WTC11 (cell line): Measurements from ENCODE around the gene LTBP4. TPM values are rescaled to one million over a fixed set of nuclear protein-coding genes. Genes with fewer than 3 reads are reported as not detected.
A peak's percentile ranks its signal among the peaks of the same experiment; 100 is the strongest.

Experiments used
- AR ChIP-seq: fragments of 250-450 bp; sonication (Bioruptor Pico); IDR thresholded peaks from 2 replicates; pipeline ENCODE4 v1.9.0; 2021; ENCODE audit warnings: mild to moderate bottlenecking
- E2F1 ChIP-seq: sonication (generic); formaldehyde crosslinking; IDR thresholded peaks from 2 replicates; pipeline ENCODE4 v1.8.0; 2022; ENCODE audit warnings: mild to moderate bottlenecking, missing genetic modification reagents
- ETV6 ChIP-seq: sonication (generic); formaldehyde crosslinking; IDR thresholded peaks from 2 replicates; pipeline ENCODE4 v1.8.1; 2022; ENCODE audit warnings: mild to moderate bottlenecking, missing genetic modification reagents
- FOXK1 ChIP-seq: sonication (generic); formaldehyde crosslinking; IDR thresholded peaks from 2 replicates; pipeline ENCODE4 v1.8.0; 2022; ENCODE audit warnings: mild to moderate bottlenecking, moderate library complexity, missing genetic modification reagents
- FOXP4 ChIP-seq: sonication (generic); formaldehyde crosslinking; IDR thresholded peaks from 2 replicates; pipeline ENCODE4 v1.8.0; 2022; ENCODE audit warnings: mild to moderate bottlenecking, missing genetic modification reagents
- GRHL2 ChIP-seq: fragments of 250-450 bp; sonication (Bioruptor Pico); IDR thresholded peaks from 2 replicates; pipeline ENCODE4 v1.8.0; 2022; ENCODE audit warnings: mild to moderate bottlenecking, moderate library complexity; ENCODE audit not compliant: insufficient replicate concordance, severe bottlenecking
- HMGXB4 ChIP-seq: sonication (generic); formaldehyde crosslinking; IDR thresholded peaks from 2 replicates; pipeline ENCODE4 v1.8.1; 2023; ENCODE audit warnings: mild to moderate bottlenecking, moderate library complexity, missing genetic modification reagents
- MAX ChIP-seq: sonication (generic); formaldehyde crosslinking; IDR thresholded peaks from 2 replicates; pipeline ENCODE4 v1.8.0; 2022; ENCODE audit warnings: mild to moderate bottlenecking, missing genetic modification reagents
- MLX ChIP-seq: sonication (generic); formaldehyde crosslinking; IDR thresholded peaks from 2 replicates; pipeline ENCODE4 v1.8.1; 2023; ENCODE audit warnings: mild to moderate bottlenecking, missing genetic modification reagents, moderate library complexity
- MYBL2 ChIP-seq: sonication (generic); formaldehyde crosslinking; IDR thresholded peaks from 2 replicates; pipeline ENCODE4 v1.8.1; 2023; ENCODE audit warnings: mild to moderate bottlenecking, moderate library complexity, missing genetic modification reagents
- RELA ChIP-seq: sonication (generic); formaldehyde crosslinking; IDR thresholded peaks from 2 replicates; pipeline ENCODE4 v1.8.1; 2022; ENCODE audit warnings: missing genetic modification reagents, mild to moderate bottlenecking, borderline replicate concordance
- SP1 ChIP-seq: sonication (generic); formaldehyde crosslinking; conservative IDR thresholded peaks from 2 replicates; pipeline ENCODE4 v1.8.1; 2022; ENCODE audit warnings: missing genetic modification reagents
- TP53 ChIP-seq: sonication (generic); formaldehyde crosslinking; IDR thresholded peaks from 2 replicates; pipeline ENCODE4 v1.8.1; 2023; ENCODE audit warnings: mild to moderate bottlenecking, missing genetic modification reagents
- ZBTB43 ChIP-seq: sonication (generic); formaldehyde crosslinking; IDR thresholded peaks from 2 replicates; pipeline ENCODE4 v1.8.1; 2023; ENCODE audit warnings: mild to moderate bottlenecking, missing genetic modification reagents
- ZNF532 ChIP-seq: fragments of 250-450 bp; sonication (Bioruptor Pico); IDR thresholded peaks from 2 replicates; pipeline ENCODE4 v1.9.0; 2021; ENCODE audit warnings: mild to moderate bottlenecking, borderline replicate concordance
- total RNA-seq: library from RNA; stranded (reverse); gene quantifications from 3 replicates; pipeline ENCODE4 v1.2.3, GENCODE V29; 2021

LTBP4 gene
- total RNA-seq, 1 experiment from 2014 or later: 125 TPM

- TF ChIP-seq MLX (CRISPR knock-in tag): peak; percentile 50; the same call in 1 of the 2 replicates
- TF ChIP-seq ETV6 (CRISPR knock-in tag): 0 out of 2 replicates have a peak, but pooled peaks have one; percentile 42
- TF ChIP-seq FOXP4 (CRISPR knock-in tag): peak; percentile 79; the same call in 1 of the 2 replicates
- 0 out of 2 replicates have a peak, but pooled peaks have one; percentile 24 for TF ChIP-seq E2F1 (CRISPR knock-in tag)
- TF ChIP-seq RELA (CRISPR knock-in tag): 0 out of 2 replicates have a peak, but pooled peaks have one; percentile 47
- TF ChIP-seq MYBL2: peak; percentile 74; the same call in 1 of the 2 replicates
- TF ChIP-seq HMGXB4: peak; percentile 87
- no peak for TF ChIP-seq ZNF532
- TF ChIP-seq AR (CRISPR knock-in tag): no peak
- peak; percentile 23; the same call in 1 of the 2 replicates for TF ChIP-seq SP1 (CRISPR knock-in tag)
- TF ChIP-seq MAX (CRISPR knock-in tag): peak; percentile 81; the same call in 1 of the 2 replicates
- peak; percentile 73 for TF ChIP-seq FOXK1 (CRISPR knock-in tag)
- TF ChIP-seq GRHL2 (CRISPR knock-in tag): no peak
- peak; percentile 34; the same call in 1 of the 2 replicates for TF ChIP-seq ZBTB43 (CRISPR knock-in tag)
- peak; percentile 91 for TF ChIP-seq TP53 (CRISPR knock-in tag)
Observed at GRCh38 chr19:40553885-40554857, 47.0 kb upstream of the LTBP4 start (continued).
